HG02981 (cell line): ENCODE results near the gene ZKSCAN1.
"Not testable (repeated sequence)": the region's sequence is repeated elsewhere in the genome, so short reads cannot be mapped to it uniquely, and the experiment has no call there.

Experiments used
- ATAC-seq: cut with Tn5 transposase; IDR thresholded peaks from one replicate; pipeline ENCODE4 v1.9.1; 2021; ENCODE audit warnings: mild to moderate bottlenecking, moderate library complexity; ENCODE audit not compliant: unreplicated experiment

Gene ZKSCAN1

DNA sequence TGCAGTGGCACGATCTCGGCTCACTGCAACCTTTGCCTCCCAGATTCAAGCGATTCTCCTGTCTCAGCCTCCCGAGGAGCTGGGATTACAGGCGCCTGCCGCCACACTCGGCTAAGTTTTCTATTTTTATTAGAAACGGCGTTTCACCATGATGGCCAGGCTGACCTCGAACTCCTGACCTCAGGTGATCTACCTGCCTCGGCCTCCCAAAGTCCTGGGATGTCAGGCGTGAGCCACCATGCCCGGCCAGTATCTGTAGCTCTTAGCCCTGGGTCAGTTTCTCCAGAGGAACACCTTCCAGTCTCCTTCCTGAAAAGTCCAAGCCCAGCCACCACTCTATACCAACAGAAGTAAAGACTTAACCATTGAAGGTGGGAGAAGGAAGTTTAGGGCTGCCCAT lies 15.2 kb upstream of the ZKSCAN1 start:
- no peak for ATAC-seq

DNA sequence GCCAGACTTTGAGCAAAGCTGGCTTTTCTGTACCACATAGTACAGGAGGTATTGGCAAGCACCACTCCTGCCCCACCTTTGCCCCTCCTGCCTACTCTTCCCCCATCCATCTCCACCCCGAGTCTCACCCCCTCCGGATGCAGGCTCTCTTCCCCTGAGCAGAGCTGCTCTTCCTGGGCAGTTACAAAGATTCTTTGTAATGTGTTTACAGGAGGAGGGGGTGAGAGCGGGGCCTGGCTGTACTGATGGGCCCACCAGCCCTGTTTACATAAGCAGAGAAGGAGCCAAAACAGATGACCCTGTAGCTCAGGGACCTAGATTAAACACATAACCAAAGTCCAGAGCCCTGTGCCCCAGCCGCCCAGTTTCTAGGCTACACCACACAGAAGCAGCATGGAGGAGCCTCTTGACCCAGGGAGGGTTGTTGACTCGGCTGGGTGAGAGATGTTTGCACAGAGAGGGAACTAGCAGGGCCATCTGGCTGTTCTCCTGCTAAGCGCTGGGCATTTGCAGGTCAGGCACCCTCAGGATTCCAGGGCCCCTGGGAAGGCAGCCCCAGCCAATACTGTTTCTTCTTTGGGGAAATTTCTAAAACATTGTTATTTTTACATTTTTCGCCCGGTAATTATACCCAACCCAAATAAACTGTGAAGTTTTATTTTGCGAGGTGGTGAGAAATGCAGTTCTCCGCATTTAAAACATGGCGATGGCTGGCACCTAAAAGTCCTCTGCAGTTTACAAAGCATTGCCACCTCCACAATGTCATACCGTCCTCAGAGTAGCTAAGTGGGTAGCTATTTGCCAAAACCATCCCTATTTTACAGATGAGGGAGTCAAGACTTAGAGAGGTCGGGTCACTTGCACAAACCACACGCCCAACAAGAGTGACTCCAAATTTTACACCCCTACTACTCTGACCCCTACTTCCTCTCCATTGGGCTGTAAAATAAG lies 11.4 kb upstream of the ZKSCAN1 start:
- ATAC-seq = no peak

DNA sequence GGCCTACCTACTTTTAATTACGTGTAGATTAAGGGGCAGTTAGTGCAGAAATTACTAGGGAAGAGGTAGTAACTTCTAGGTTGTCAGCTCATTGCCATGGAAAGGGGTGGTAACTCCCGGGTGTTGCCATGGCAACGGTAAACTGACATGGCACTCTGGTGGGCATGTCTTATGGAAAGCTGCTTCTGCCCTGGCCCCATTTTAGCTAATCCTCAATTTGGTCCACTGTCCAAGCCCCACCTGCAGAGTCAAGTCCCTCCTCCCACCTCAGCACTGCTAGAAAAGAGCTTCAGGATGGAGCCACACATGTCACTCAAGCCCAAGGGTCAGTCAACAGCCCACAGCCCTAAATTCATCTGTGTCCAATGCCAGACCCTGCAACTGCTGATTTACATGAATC lies 7.5 kb upstream of the ZKSCAN1 start:
- ATAC-seq = no peak

DNA sequence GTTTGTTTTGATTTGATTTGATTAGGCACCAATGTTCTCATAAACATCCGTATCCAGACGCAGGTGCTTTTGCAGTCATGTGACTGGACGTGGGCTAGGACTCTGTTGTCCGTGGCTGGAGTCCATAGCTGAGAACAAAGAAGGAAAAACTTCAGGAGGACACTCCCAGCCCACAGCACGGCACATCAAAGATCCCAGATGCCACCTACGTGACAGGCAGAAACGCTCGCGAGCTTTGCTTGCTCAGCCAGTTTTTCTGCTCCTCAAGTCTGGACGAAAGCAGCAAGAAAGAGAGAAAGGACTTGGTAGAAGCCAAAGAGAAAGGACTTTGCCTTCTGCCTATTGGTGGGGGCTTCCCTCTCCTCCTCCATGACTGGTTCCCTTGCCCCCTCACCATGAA lies 6.9 kb upstream of the ZKSCAN1 start:
- ATAC-seq = no peak

DNA sequence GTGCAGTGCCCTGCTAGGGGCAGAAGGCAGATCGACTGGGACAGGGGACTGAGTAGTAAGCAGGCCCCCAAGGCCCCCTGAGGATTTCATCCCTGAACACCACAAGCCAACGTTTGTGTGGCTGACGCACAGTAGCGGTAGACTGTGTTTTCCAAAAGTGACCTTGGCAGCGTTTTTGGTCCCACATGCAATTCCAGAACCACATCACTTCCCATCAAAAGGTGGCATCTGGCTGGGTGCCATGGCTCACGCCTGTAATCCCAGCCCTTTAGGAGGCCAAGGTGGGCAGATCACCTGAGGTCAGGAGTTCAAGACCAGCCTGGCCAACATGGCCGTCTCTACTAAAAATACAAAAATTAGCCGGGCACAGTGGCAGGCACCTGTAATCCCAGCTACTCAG lies 5.4 kb upstream of the ZKSCAN1 start:
- not testable (repeated sequence) for ATAC-seq

DNA sequence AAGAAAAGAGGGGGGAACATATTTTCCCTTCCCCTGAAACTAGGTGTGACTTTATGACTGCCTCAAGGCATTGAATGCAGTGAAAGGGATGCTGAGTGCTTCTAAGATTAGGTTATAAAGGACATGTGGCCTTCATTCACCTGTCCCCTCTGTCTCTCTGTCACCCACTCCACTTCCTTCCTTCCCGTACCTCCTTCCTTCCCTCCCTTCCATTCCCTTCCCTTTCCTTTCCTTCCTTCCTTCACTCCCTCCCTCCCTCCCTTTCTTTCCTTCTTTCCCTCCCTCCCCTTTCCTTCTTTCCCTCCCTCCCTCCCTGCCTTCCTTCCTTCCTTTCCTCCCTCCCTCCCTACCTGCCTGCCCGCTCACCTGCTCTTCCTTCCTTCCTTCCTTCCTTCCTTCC lies 4.5 kb upstream of the ZKSCAN1 start:
- no peak for ATAC-seq

DNA sequence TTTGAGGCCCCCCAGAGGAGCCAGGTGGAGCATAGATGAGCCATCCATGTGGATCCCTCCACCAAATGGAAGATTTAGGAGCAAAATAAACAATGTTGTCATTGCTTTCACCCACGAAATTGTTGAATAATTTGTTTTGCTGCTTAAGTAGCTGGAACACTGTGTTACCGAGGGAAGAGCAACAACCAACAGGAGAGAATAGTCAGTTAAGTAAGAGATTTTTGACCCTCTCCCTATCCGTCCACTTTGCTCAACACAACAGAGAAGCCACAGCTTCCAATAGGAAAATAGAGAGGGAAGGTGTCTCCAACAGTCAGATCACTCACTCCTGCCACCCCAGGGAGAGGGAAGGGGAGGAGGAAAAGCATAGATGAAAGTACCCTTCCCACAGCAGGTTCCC lies 3.9 kb upstream of the ZKSCAN1 start:
- ATAC-seq = no peak

DNA sequence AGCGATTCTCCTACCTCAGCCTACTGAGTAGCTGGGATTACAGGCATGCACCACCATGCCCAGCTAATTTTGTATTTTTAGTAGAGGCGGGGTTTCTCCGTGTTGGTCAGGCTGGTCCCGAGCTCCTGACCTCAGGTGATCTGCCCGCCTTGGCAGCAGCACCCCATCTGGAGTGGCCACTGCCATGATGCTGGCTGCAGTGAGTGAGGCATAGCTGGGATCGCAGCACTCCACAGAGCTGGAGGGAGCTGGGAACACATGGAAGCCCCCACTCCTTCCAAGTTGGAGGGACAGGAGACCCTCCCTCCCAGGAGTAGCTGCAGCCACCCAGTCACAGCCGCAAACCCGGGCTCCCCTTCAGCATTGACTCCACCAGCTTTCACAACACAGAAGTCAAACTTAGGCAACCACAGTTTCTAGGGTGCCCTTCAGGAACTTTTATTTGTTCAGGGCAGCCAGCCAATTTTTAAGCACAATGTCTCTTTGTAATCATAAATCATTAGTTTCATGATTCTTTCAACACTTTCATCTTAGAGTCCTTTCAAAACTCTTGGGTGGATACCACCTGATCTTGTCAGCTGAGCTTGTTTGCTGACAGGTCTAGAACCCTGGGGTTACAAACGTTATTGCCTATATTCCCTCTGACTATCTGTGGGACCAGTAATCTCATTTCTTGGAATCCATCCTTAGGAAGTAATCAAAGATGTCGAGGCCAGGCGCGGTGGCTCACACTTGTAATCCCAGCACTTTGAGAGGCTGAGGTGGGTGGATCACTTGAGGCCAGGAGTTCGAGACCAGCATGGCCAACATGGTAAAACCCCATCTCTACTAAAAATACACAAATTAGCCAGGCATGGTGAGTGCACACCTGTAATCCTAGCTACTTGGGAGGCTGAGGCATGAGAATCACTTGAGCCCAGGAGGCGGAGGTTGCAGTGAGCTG lies 2.7 kb upstream of the ZKSCAN1 start:
- not testable (repeated sequence) for ATAC-seq

DNA sequence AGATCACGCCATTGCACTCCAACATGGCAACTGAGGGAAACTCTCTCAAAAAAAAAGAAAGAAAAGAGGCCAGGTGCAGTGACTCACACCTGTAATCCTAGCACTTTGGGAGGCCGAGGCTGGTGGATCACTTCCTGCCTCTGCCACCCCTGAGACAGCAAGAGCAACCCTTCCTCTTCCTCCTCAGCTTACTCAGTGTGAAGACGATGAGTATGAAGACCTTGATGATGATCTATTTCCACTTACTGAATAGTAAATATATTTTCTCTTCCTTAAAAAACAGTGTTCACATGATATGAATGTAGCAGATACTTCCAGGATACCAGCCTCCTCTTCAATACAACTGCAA lies 2.1 kb upstream of the ZKSCAN1 start:
- ATAC-seq = no peak

DNA sequence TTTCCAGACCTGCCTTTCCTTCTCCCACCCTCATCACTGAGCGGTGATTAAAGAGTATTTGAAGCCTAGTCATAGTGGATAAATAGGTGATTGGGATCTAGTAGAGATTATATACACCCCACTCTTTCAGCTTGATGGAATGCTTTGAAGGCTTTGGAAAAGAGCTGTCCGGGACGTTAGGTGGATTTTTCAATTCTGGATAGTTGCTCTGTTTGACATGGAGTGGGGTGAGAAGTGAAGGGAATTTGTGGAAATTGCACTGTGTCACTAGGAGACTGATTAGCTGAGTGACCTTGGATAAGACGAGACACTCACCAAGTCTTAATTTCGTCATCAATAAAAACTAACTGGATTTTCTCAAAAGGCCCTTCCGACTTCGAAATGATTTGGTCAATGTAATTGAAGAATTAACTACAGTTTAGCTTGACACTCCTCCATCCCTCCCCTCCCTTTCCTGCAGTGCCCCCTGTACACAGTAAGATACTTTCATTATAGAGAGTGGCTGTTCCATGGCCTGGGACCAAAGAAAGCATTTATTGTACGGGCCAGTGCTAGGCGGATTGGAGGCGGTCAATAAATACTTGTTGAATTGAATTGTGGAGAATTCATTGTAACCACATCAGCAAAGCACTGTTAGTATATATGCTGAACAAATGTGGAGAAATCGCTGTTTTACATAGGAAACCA lies 962 bp downstream of the ZKSCAN1 start:
- ATAC-seq = no peak

DNA sequence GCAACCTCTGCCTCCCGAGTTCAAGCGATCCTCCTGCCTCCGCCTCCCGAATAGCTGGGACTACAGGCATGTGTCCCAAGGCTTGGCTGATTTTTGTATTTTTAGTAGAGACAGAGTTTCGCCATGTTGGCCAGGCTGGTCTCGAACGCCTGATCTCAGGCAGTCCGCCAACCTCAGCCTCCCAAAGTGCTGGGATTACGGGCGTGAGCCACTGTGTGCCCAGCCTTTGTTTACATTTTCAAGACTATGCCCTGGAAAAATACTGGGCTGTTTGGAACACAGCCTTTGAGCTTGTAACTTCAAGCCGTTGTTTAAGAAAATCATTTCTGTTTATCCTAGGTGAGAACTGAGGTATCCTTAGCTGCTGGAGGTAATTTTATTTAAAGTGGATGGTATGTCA lies 1.9 kb downstream of the ZKSCAN1 start:
- ATAC-seq = no peak

DNA sequence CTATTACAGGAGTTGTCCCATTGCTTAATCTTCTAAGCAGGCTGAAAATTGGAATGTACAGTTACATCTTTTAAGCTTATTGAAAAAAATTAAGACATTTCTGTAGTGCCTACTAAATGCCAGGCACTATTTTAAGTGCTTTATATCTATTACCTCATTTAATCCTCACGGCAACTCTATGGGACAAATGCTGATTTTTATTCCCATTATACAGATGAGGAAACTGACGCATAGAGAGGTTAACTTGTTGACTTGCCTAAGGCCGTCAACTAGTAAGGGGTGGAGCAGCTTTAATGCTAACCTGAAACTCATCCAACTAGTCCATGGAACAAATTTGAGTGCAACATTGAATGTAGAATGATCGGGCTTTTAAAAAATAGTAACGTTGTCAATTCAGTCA lies 2.5 kb downstream of the ZKSCAN1 start:
- no peak for ATAC-seq

DNA sequence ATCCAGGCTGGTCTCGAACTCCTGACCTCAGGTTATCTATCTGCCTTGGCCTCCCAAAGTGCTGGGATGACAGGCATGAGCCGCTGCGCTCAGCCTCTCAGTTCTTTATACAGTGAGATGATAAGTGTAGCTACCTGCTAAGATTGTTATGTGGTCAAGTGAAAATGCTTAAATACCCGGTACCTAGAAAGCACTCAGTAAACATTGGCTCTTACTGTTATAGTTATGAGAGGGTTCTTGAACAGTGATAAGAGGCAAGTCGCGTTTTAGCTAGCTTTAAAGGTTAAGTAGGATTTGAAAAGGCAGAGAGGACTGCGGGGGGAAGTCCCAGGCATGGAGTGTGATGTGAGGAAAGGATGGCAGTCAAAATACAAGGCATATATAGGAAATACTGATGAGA lies 4.5 kb downstream of the ZKSCAN1 start:
- no peak for ATAC-seq

DNA sequence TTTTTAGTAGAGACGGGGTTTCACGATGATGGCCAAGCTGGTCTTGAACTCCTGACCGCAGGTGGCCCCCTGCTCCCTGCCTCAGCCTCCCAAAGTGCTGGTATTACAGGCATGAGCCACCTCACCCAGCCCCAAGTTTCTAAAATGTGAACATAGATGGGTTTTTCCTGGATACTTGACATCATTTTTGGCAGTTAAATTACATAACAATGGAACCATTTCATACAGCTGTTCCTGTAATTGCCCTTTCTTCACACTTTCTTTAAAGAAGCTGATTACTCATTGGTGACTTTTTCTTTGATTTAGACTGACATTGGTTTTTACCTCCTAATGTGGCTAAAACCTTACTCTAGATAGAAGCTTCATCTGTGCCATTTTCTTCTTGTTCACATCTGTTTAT lies 5.9 kb downstream of the ZKSCAN1 start:
- no peak for ATAC-seq

DNA sequence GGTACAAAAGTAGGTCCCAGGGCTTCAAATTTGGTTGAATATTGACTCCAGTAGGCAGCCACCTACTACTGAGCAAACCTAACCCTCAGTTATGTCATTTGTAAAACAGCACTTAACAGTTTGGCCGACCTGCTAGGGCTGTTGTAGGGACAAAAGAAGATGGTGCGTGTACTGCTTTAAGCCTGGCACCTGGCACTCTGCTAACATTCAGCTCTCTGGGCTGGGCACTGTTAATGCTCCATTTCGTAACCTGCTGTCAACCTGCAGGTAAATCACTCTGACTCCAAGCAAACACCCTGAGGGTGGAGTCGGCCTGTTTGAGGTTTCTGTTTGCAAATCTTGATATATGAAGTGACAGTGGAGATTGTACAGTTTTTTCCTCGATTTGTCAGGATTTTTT lies 7.2 kb downstream of the ZKSCAN1 start:
- no peak for ATAC-seq

DNA sequence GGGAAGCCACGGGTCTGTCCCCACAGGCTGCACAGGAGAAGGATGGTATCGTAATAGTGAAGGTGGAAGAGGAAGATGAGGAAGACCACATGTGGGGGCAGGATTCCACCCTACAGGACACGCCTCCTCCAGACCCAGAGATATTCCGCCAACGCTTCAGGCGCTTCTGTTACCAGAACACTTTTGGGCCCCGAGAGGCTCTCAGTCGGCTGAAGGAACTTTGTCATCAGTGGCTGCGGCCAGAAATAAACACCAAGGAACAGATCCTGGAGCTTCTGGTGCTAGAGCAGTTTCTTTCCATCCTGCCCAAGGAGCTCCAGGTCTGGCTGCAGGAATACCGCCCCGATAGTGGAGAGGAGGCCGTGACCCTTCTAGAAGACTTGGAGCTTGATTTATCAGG lies 8.1 kb downstream of the ZKSCAN1 start:
- ATAC-seq = no peak

DNA sequence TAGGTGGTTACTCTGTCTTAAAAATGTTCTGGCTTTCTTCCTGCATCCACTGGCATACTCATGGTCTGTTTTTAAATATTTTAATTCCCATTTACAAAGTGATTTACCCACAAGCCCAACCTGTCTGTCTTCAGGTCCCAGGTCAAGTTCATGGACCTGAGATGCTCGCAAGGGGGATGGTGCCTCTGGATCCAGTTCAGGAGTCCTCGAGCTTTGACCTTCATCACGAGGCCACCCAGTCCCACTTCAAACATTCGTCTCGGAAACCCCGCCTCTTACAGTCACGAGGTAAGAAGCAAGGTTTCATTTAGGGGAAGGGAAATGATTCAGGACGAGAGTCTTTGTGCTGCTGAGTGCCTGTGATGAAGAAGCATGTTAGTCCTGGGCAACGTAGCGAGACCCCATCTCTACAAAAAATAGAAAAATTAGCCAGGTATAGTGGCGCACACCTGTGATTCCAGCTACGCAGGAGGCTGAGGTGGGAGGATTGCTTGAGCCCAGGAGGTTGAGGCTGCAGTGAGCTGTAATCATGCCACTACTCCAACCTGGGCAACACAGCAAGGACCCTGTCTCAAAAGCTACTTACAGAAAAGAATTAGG lies 8.7 kb downstream of the ZKSCAN1 start:
- ATAC-seq = no peak

DNA sequence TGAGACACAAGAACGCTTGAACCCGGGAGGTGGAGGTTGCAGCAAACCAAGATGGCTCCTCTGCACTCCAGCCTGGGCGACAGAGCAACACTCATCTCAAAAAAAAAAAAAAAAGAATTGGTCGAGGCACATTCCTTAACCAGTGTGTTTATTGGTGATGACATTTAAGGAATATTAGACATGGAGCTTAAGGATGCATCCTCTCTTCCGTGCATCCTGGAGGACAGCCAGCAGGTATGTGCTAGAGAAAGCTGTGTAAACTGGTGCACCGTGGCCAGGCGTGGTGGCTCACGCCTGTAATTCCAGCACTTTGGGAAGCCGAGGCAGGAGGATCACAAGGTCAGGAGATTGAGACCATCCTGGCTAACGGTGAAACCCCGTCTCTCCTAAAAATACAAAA lies 11.8 kb downstream of the ZKSCAN1 start:
- no peak for ATAC-seq

DNA sequence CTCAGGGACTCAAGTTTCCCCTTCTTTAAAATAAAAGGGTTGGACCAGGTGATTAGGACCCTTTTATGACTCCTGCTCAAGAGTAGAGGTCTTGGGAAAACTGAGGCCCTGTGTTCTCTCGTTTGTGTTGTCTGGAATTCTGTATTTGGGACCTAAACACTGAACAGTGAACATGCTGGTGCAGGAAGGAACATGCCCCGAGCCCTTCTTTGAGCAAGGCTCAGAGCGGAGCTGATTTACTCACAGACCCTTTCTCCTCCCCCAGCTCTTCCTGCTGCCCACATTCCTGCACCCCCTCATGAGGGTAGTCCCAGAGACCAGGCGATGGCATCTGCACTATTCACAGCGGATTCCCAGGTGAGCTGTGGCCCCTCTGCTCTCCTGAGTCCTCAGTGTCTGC lies 14.2 kb downstream of the ZKSCAN1 start:
- no peak for ATAC-seq

DNA sequence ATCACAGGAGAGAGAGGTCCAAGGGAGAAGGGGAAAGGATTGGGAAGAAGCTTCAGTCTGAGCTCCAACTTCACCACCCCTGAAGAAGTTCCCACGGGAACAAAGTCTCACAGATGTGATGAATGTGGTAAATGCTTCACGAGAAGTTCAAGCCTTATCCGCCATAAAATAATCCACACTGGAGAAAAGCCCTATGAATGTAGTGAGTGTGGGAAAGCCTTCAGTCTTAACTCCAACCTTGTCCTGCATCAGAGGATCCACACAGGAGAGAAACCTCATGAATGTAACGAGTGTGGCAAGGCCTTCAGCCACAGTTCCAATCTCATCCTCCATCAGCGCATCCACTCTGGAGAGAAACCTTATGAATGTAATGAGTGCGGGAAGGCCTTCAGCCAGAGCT lies 18.1 kb downstream of the ZKSCAN1 start:
- ATAC-seq = no peak
